ENCODE results near the gene FAXC.
"Not testable (repeated sequence)": the region's sequence is repeated elsewhere in the genome, so short reads cannot be mapped to it uniquely, and the experiment has no call there.

The FAXC gene

GRCh38 chr6:99288668-99289067, 60.8 kb downstream of the FAXC start:
- in situ Hi-C loops (cut with MboI; ENCODE audit: low sequenced_read_pairs), result no loop called here

- in situ Hi-C loops (cut with MboI; ENCODE audit: low sequenced_read_pairs), result no loop called here
These were observed 62.0 kb downstream of the FAXC start for GRCh38 chr6:99287523-99287922.

GRCh38 chr6:99285881-99286280, 63.6 kb downstream of the FAXC start:
- in situ Hi-C loops (cut with MboI; ENCODE audit: low sequenced_read_pairs), result no loop called here

- in situ Hi-C loops (cut with MboI; ENCODE audit: low sequenced_read_pairs), result no loop called here
These were observed 66.9 kb downstream of the FAXC start for GRCh38 chr6:99282479-99283062.

- in situ Hi-C loops (cut with MboI; ENCODE audit: low sequenced_read_pairs), result no loop called here
These were observed 72.7 kb downstream of the FAXC start for GRCh38 chr6:99276747-99277146.

GRCh38 chr6:99270826-99271225, 78.6 kb downstream of the FAXC start:
- in situ Hi-C loops (cut with MboI; ENCODE audit: low sequenced_read_pairs), result no loop called here

GRCh38 chr6:99270030-99270429, 79.4 kb downstream of the FAXC start:
- in situ Hi-C loops (cut with MboI; ENCODE audit: low sequenced_read_pairs), result no loop called here

GRCh38 chr6:99269207-99269606, 80.3 kb downstream of the FAXC start:
- in situ Hi-C loops (cut with MboI; ENCODE audit: low sequenced_read_pairs), result no loop called here

GRCh38 chr6:99266996-99267395, 82.5 kb downstream of the FAXC start:
- in situ Hi-C loops (cut with MboI; ENCODE audit: low sequenced_read_pairs), result not testable (repeated sequence)

GRCh38 chr6:99265447-99265846, 84.0 kb downstream of the FAXC start:
- in situ Hi-C loops (cut with MboI; ENCODE audit: low sequenced_read_pairs), result not testable (repeated sequence)

GRCh38 chr6:99254616-99255550, 94.6 kb downstream of the FAXC start:
- in situ Hi-C loops (cut with MboI; ENCODE audit: low sequenced_read_pairs), result no loop called here

- in situ Hi-C loops (cut with MboI; ENCODE audit: low sequenced_read_pairs), result no loop called here
These were observed 96.2 kb downstream of the FAXC start for GRCh38 chr6:99253271-99253670.

GRCh38 chr6:99252421-99252820, 97.1 kb downstream of the FAXC start:
- in situ Hi-C loops (cut with MboI; ENCODE audit: low sequenced_read_pairs), result no loop called here

GRCh38 chr6:99250476-99250875, 99.0 kb downstream of the FAXC start:
- in situ Hi-C loops (cut with MboI; ENCODE audit: low sequenced_read_pairs), result no loop called here

GRCh38 chr6:99246602-99247001, 102.9 kb downstream of the FAXC start:
- in situ Hi-C loops (cut with MboI; ENCODE audit: low sequenced_read_pairs), result no loop called here

GRCh38 chr6:99241905-99242534, 107.5 kb downstream of the FAXC start:
- in situ Hi-C loops (cut with MboI; ENCODE audit: low sequenced_read_pairs), result no loop called here

GRCh38 chr6:99236010-99236409, 113.5 kb downstream of the FAXC start:
- in situ Hi-C loops (cut with MboI; ENCODE audit: low sequenced_read_pairs), result no loop called here

- in situ Hi-C loops (cut with MboI; ENCODE audit: low sequenced_read_pairs), result no loop called here
These were observed 116.3 kb downstream of the FAXC start for GRCh38 chr6:99233219-99233618.

GRCh38 chr6:99232056-99232455, 117.4 kb downstream of the FAXC start:
- in situ Hi-C loops (cut with MboI; ENCODE audit: low sequenced_read_pairs), result no loop called here

GRCh38 chr6:99225172-99225571, 124.3 kb downstream of the FAXC start:
- in situ Hi-C loops (cut with MboI; ENCODE audit: low sequenced_read_pairs), result no loop called here

Measured in HL-60/S4 treated with phorbol 12-myristate 13-acetate at 8.2 ng/mL for 4 days and 3 days (cell line).